Transverse colon (tissue), 4 donors: ENCODE measurements around the gene PIP4P1. TPM values are rescaled to one million over a fixed set of nuclear protein-coding genes. Genes with fewer than 3 reads are reported as not detected.

ENCODE experiments used
- DNase-seq: peaks from one replicate; pipeline ENCODE4 v3.0.0-alpha.2; 2019
- H3K27ac ChIP-seq, 4 donors: fragments of 200-600 bp; sonication (generic); 2 replicates each; pipeline ENCODE4 v1.5.1; 2016 to 2018; ENCODE audit warnings: inconsistent platforms in 4 of 4
- H3K27me3 ChIP-seq: fragments of 200-600 bp; sonication (generic); 2 replicates; pipeline ENCODE4 v1.5.1; 2017; ENCODE audit warnings: inconsistent platforms
- H3K36me3 ChIP-seq, 4 donors: fragments of 200-600 bp; sonication (generic); 2 replicates each; pipeline ENCODE4 v1.5.1; 2017 to 2019; ENCODE audit warnings: inconsistent platforms in 4 of 4
- H3K4me1 ChIP-seq, 4 donors: fragments of 200-600 bp; sonication (generic); 2 replicates each; pipeline ENCODE4 v1.5.1; 2017 to 2020; ENCODE audit warnings: inconsistent platforms in 4 of 4
- H3K4me3 ChIP-seq, 4 donors: fragments of 200-600 bp; sonication (generic); 1 replicate in 1 of 4; 2 replicates in 3 of 4; pipeline versions ENCODE4 v1.5.1 to v1.6.1; 2017 to 2019; ENCODE audit warnings: inconsistent platforms in 4 of 4
- H3K9me3 ChIP-seq, 2 donors: fragments of 200-600 bp; sonication (generic); 2 replicates each; pipeline ENCODE4 v1.5.1; 2017 to 2019; ENCODE audit warnings: inconsistent platforms in 2 of 2
- EP300 ChIP-seq: sonication (generic); formaldehyde crosslinking; IDR thresholded peaks from one replicate; pipeline ENCODE4 v1.6.1; 2017; ENCODE audit warnings: antibody characterized with exemption, low read depth
- POLR2A ChIP-seq: fragments of 450-650 bp; IDR thresholded peaks from one replicate; pipeline ENCODE4 v1.6.1; 2016; ENCODE audit warnings: antibody characterized with exemption, mild to moderate bottlenecking, moderate library complexity
- POLR2AphosphoS5 ChIP-seq, 3 donors: sonication (generic); formaldehyde crosslinking; IDR thresholded peaks; one replicate each; pipeline ENCODE4 v1.6.1; 2016; ENCODE audit warnings: antibody characterized with exemption in 3 of 3
- WGBS, 2 donors: methylation state at CpG; one replicate each; pipeline ENCODE4 v1.1.5; 2018; ENCODE audit warnings: low coverage in 1 of 2; 5-methylcytosine and 5-hydroxymethylcytosine counted together
- in situ Hi-C, 4 donors: fragments of 200-750 bp; cut with MboI; loops; one replicate each; pipeline versions ENCODE4 v1.15.0 to v1.15.1; 2017; ENCODE audit warnings: low sequenced_read_pairs in 3 of 4, low pct_ligation_motif_present in 1 of 4, low pct_unique_long_range_greater_than_20kb in 1 of 4
- intact Hi-C: fragments of 100-400 bp; cut with DNase I; formaldehyde crosslinking; loops from one replicate; pipeline ENCODE4 v1.15.1; 2023; ENCODE audit warnings: low total_unique reads
- total RNA-seq, 4 donors: library from RNA; depleted of rRNA; stranded (reverse); fragments of >200 nt; gene quantifications; one replicate each; pipeline ENCODE4 v1.1.0, GENCODE V29; 2016
- TF ChIP-seq, protein P1 (sequence below), 5 experiments: fragments of 200-600 bp in 3 of 5; fragments of 450-650 bp in 2 of 5; sonication (generic) in 3 of 5; IDR thresholded peaks; 1 replicate in 2 of 5; 2 replicates in 3 of 5; pipeline ENCODE4 v1.5.1; 2016 to 2017; ENCODE audit warnings: antibody characterized with exemption in 5 of 5, inconsistent platforms in 3 of 5, mild to moderate bottlenecking in 2 of 5, moderate library complexity in 1 of 5

The PIP4P1 gene
- total RNA-seq, 4 donors from 2014 or later, result 18.7 to 49.4 (median 31.1) TPM

GRCh38 chr14:20435582-20436362, 25.5 kb downstream of the PIP4P1 start, which contains the start of gene KLHL33:
Gene KLHL33, minus strand, starts transcription at chr14:20436166. Its CDS starts 355 bp downstream, at chr14:20435811.
- no peaks in the 10 kb centered on the region for H3K36me3 ChIP-seq

DNA sequence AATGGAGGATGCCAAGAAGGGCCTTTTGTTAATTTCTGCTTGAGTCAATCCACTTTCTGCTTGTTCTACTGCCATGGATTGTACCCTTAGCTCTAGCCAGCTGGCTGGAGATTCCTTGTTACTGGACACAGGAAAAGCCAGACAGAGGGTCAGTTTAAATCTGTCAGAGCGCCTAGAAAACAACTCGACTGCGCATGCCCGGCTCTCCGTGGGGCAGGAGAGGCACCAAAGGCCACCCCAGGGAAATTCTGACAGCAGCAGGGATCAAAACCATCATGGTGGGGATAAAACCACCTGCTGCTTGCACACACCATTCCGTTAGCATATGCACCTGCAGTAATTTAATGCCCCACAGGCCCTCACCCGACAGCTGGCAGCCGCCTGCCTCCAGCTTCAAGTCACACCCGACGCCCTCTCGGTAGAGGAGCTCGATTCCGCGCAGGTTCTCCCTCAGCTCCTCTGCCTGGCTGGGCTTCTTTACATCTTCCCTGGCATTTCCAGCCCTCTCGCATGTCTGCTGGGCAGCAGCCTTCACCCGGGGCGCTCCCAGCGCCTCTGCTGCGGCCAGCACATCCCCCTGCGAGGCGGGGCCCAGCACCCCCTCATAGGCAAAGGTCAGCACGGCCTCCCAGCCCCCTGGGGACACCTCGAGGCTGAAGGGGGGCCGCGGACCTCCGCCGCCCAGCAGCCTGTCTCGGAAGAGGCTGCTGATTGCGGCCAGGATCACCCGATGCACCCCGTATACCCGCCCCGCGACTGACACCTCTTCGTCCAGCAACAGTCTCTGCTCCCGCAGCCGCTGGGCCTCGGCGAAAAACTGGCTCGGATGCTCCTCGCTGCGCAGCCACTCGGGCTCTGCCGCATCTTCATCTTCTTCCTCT, 26.3 kb downstream of the PIP4P1 start:
- Histone ChIP-seq H3K27ac (peak overlapping the region; percentile 24 to 70 (median 40)), H3K4me3 (peak overlapping the region in 3 of 4 donors; percentile 2 to 33 (median 13))
- in situ Hi-C loops, result no loop called here

More at GRCh38 chr14:20435582-20436362, 25.5 kb downstream of the PIP4P1 start, which contains the start of gene KLHL33:
- Histone ChIP-seq H3K4me3 (peak within 1 kb of the TSS in 3 of 4 donors; percentile 2 to 33 (median 13)), H3K27ac (peak within 1 kb of the TSS; percentile 24 to 70 (median 40)), H3K9me3 (no peaks in the 10 kb centered on the region), H3K27me3 (no peaks in the 10 kb centered on the region), H3K4me1 (no peaks in the 10 kb centered on the region)
- intact Hi-C loops (no loop called here), in situ Hi-C loops (no loop called here)
- TF ChIP-seq POLR2AphosphoS5 (IDR thresholded peaks at IDR 0.05) (no peak), EP300 (no peak), POLR2A (no peak)
- TF ChIP-seq, protein P1, sequence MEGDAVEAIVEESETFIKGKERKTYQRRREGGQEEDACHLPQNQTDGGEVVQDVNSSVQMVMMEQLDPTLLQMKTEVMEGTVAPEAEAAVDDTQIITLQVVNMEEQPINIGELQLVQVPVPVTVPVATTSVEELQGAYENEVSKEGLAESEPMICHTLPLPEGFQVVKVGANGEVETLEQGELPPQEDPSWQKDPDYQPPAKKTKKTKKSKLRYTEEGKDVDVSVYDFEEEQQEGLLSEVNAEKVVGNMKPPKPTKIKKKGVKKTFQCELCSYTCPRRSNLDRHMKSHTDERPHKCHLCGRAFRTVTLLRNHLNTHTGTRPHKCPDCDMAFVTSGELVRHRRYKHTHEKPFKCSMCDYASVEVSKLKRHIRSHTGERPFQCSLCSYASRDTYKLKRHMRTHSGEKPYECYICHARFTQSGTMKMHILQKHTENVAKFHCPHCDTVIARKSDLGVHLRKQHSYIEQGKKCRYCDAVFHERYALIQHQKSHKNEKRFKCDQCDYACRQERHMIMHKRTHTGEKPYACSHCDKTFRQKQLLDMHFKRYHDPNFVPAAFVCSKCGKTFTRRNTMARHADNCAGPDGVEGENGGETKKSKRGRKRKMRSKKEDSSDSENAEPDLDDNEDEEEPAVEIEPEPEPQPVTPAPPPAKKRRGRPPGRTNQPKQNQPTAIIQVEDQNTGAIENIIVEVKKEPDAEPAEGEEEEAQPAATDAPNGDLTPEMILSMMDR (IDR thresholded peaks at IDR 0.05), result no peak
- WGBS, 2 donors, result 86% methylated on average over 17 of the region's 17 CpGs; no CpG with 5 or more reads in 1 of the 2 donors
- no peak for DNase-seq

GRCh38 chr14:20429801-20430669, 31.2 kb downstream of the PIP4P1 start:
- 33 to 70% methylated on average over 1 to 26 of the region's 30 CpGs for WGBS, 2 donors
- peak; percentile 60 for DNase-seq
- Histone ChIP-seq H3K27ac (no peak overlapping the region), H3K4me1 (peaks cover 4 to 28% (median 12%) of the 10 kb centered on the region in 4 donors), H3K9me3 (no peaks in the 10 kb centered on the region), H3K27me3 (no peaks in the 10 kb centered on the region), H3K4me3 (no peak overlapping the region), H3K36me3 (no peaks in the 10 kb centered on the region)
- TF ChIP-seq POLR2AphosphoS5 (IDR thresholded peaks at IDR 0.05) (no peak), EP300 (no peak), POLR2A (no peak)
- TF ChIP-seq, protein P1 (IDR thresholded peaks at IDR 0.05), result no peak
- in situ Hi-C loops (no loop called here), intact Hi-C loops (no loop called here)

More for the DNA sequence above, 26.3 kb downstream of the PIP4P1 start:
- no peaks in the 10 kb centered on the region for H3K36me3 ChIP-seq
- WGBS, 2 donors, result 60 to 74% methylated on average over 3 to 44 of the region's 44 CpGs
- intact Hi-C loops, result no loop called here
- H3K4me1 ChIP-seq, result peaks cover 0 to 6% (median 4%) of the 10 kb centered on the region in 4 donors
- no peaks in the 10 kb centered on the region for H3K27me3 ChIP-seq
- TF ChIP-seq EP300, result no peak
- no peak for TF ChIP-seq POLR2AphosphoS5 (IDR thresholded peaks at IDR 0.05)
- TF ChIP-seq POLR2A, result no peak
- TF ChIP-seq, protein P1 (IDR thresholded peaks at IDR 0.05), result no peak
- DNase-seq, result peak; percentile 18
- no peaks in the 10 kb centered on the region for H3K9me3 ChIP-seq
